H1 (cell line): ENCODE measurements around the gene KCNC3. TPM values are rescaled to one million over a fixed set of nuclear protein-coding genes. Genes with fewer than 3 reads are reported as not detected.

ENCODE experiments used
- CTCF ChIA-PET: fragments of 300-600 bp; sonication (Branson Sonifier 250); formaldehyde crosslinking; loops from one replicate; lab custom pipeline; 2021; ENCODE audit not compliant: partially characterized antibody; lab: Charles Lee
- POLR2A ChIA-PET: fragments of 300-600 bp; sonication (Branson Sonifier 250); formaldehyde crosslinking; loops from one replicate; lab custom pipeline; 2021; ENCODE audit warnings: inconsistent platforms; ENCODE audit not compliant: partially characterized antibody; lab: Charles Lee
- DNase-seq, 2 experiments: peaks; one replicate each; pipeline versions ENCODE4 v3.0.0 to v3.0.0-alpha.2; 2010 to 2022; ENCODE audit warnings: low spot score in 2 of 2, low read depth in 1 of 2, mixed read lengths in 1 of 2
- FAIRE-seq: peaks from 2 replicates; lab custom pipeline; 2011; peaks lifted over from hg19 to GRCh38; lab: Jason Lieb, UNC
- H2AFZ ChIP-seq: 2 replicates; pipeline ENCODE4 v1.8.1; 2012; ENCODE audit warnings: low read length, inconsistent platforms
- H2AK5ac ChIP-seq: 2 replicates; pipeline ENCODE4 v1.6.1; 2013; ENCODE audit warnings: low read depth, low read length
- H2BK120ac ChIP-seq: replicated peaks from 2 replicates; pipeline ENCODE3; 2013; ENCODE audit warnings: low read depth, low read length, inconsistent platforms
- H2BK12ac ChIP-seq: 2 replicates; pipeline ENCODE4 v1.6.1; 2013; ENCODE audit warnings: low read depth, low read length
- H2BK15ac ChIP-seq: 2 replicates; pipeline ENCODE4 v1.6.1; 2013; ENCODE audit warnings: low read length
- H2BK20ac ChIP-seq: 2 replicates; pipeline ENCODE4 v1.6.1; 2013; ENCODE audit warnings: low read length
- H2BK5ac ChIP-seq: 2 replicates; pipeline ENCODE4 v1.6.1; 2013; ENCODE audit warnings: low read depth, low read length
- H3K14ac ChIP-seq: 2 replicates; pipeline ENCODE4 v1.6.1; 2013; ENCODE audit warnings: inconsistent platforms; ENCODE audit not compliant: insufficient read length
- H3K18ac ChIP-seq: 2 replicates; pipeline ENCODE4 v1.6.1; 2013; ENCODE audit warnings: low read length; ENCODE audit errors: extremely low read depth
- H3K23ac ChIP-seq: 2 replicates; pipeline ENCODE4 v1.6.1; 2013; ENCODE audit warnings: inconsistent platforms; ENCODE audit not compliant: insufficient read length
- H3K23me2 ChIP-seq: 2 replicates; pipeline ENCODE4 v1.6.1; 2013; ENCODE audit warnings: low read depth, low read length
- H3K27ac ChIP-seq: 2 replicates; pipeline ENCODE4 v1.6.1; 2011; ENCODE audit warnings: low read depth, low read length, inconsistent platforms
- H3K27me3 ChIP-seq, 4 experiments: replicated peaks in 1 of 4; 1 replicate in 1 of 4; 2 replicates in 3 of 4; pipeline versions ENCODE4 v1.6.1 to v1.8.1; 2011 to 2013; ENCODE audit warnings: low read length in 3 of 4, mild to moderate bottlenecking in 3 of 4, inconsistent platforms in 2 of 4, mixed read lengths in 2 of 4, moderate library complexity in 1 of 4; ENCODE audit not compliant: control insufficient read depth in 3 of 4, insufficient read depth in 3 of 4; ENCODE audit errors: extremely low read depth in 1 of 4
- H3K36me3 ChIP-seq, 4 experiments: 2 replicates each; pipeline versions ENCODE4 v1.6.1 to v1.8.1; 2011 to 2013; ENCODE audit warnings: mild to moderate bottlenecking in 4 of 4, low read length in 3 of 4, moderate library complexity in 2 of 4, control low read depth in 1 of 4, inconsistent platforms in 1 of 4; ENCODE audit not compliant: insufficient read depth in 4 of 4, control insufficient read depth in 2 of 4
- H3K4ac ChIP-seq: replicated peaks from 2 replicates; pipeline ENCODE3; 2013; ENCODE audit warnings: low read length, low read depth, mixed read lengths, inconsistent platforms; ENCODE audit not compliant: insufficient read length
- H3K4me1 ChIP-seq, 4 experiments: replicated peaks in 1 of 4; 1 replicate in 1 of 4; 2 replicates in 3 of 4; pipeline versions ENCODE4 v1.6.1 to v1.8.1; 2011 to 2013; ENCODE audit warnings: low read length in 3 of 4, inconsistent platforms in 2 of 4, mixed read lengths in 1 of 4; ENCODE audit not compliant: insufficient read depth in 4 of 4, control insufficient read depth in 3 of 4
- H3K4me2 ChIP-seq, 2 experiments: 2 replicates each; pipeline versions ENCODE4 v1.6.1 to v1.8.1; 2011 to 2013; ENCODE audit warnings: low read depth in 2 of 2, low read length in 2 of 2, control low read depth in 1 of 2, inconsistent platforms in 1 of 2, mild to moderate bottlenecking in 1 of 2; ENCODE audit not compliant: insufficient read depth in 1 of 2
- H3K4me3 ChIP-seq, 4 experiments: fragments of 200-600, 300-600 bp in 1 of 4; sonication (generic), shearing (Covaris generic), sonication (Bioruptor Twin) in 1 of 4; 2 replicates each; pipeline versions ENCODE4 v1.5.1 to v1.8.1; 2011 to 2016; ENCODE audit warnings: low read length in 4 of 4, low read depth in 3 of 4, control low read depth in 2 of 4, inconsistent platforms in 2 of 4, mild to moderate bottlenecking in 2 of 4, mixed read lengths in 1 of 4, moderate library complexity in 1 of 4; ENCODE audit not compliant: insufficient read depth in 2 of 4; ENCODE audit errors: extremely low read depth in 1 of 4
- H3K56ac ChIP-seq: replicated peaks from 2 replicates; pipeline ENCODE3; 2013; ENCODE audit warnings: low read depth, mild to moderate bottlenecking, mixed read lengths, low read length, inconsistent platforms; ENCODE audit not compliant: insufficient read length
- H3K79me1 ChIP-seq: 2 replicates; pipeline ENCODE4 v1.6.1; 2013; ENCODE audit warnings: low read depth, low read length, control low read depth
- H3K79me2 ChIP-seq, 2 experiments: 2 replicates each; pipeline versions ENCODE4 v1.6.1 to v1.8.1; 2012 to 2013; ENCODE audit warnings: low read length in 2 of 2, mild to moderate bottlenecking in 2 of 2, inconsistent platforms in 1 of 2; ENCODE audit not compliant: insufficient read depth in 2 of 2, control insufficient read depth in 1 of 2
- H3K9ac ChIP-seq, 4 experiments: replicated peaks in 1 of 4; 1 replicate in 1 of 4; 2 replicates in 3 of 4; pipeline versions ENCODE4 v1.6.1 to v1.8.1; 2011 to 2013; ENCODE audit warnings: low read depth in 3 of 4, low read length in 3 of 4, control low read depth in 2 of 4, mild to moderate bottlenecking in 2 of 4, moderate library complexity in 2 of 4, inconsistent platforms in 1 of 4; ENCODE audit errors: extremely low read depth in 1 of 4
- H3K9me3 ChIP-seq, 2 experiments: 2 replicates each; pipeline versions ENCODE4 v1.6.1 to v1.8.1; 2012 to 2013; ENCODE audit warnings: mild to moderate bottlenecking in 2 of 2, moderate library complexity in 2 of 2, control low read depth in 1 of 2, inconsistent platforms in 1 of 2, low read depth in 1 of 2, low read length in 1 of 2, mixed read lengths in 1 of 2; ENCODE audit not compliant: insufficient read depth in 2 of 2
- H4K20me1 ChIP-seq, 2 experiments: replicated peaks in 1 of 2; 2 replicates each; pipeline versions ENCODE3 to v1.8.1; 2011 to 2013; ENCODE audit warnings: inconsistent platforms in 2 of 2, low read length in 2 of 2, mild to moderate bottlenecking in 1 of 2; ENCODE audit not compliant: insufficient read depth in 2 of 2, control insufficient read depth in 1 of 2
- H4K5ac ChIP-seq: 2 replicates; pipeline ENCODE4 v1.6.1; 2013; ENCODE audit warnings: low read length, low read depth, mixed read lengths, inconsistent platforms; ENCODE audit not compliant: insufficient read length
- H4K8ac ChIP-seq: 2 replicates; pipeline ENCODE4 v1.8.0; 2013; ENCODE audit warnings: mild to moderate bottlenecking, moderate library complexity, low read length, inconsistent platforms; ENCODE audit not compliant: insufficient read depth; ENCODE audit errors: extremely low read depth
- H4K91ac ChIP-seq: replicated peaks from 2 replicates; pipeline ENCODE3; 2013; ENCODE audit warnings: low read length, mixed read lengths, inconsistent platforms; ENCODE audit not compliant: insufficient read length
- GTF2F1 ChIP-seq: IDR thresholded peaks from 2 replicates; pipeline ENCODE4 v1.6.1; 2012; ENCODE audit warnings: low read depth, low read length, improper control_type of control experiment, borderline replicate concordance
- MAX ChIP-seq: IDR thresholded peaks from 2 replicates; pipeline ENCODE4 v1.6.1; 2012; ENCODE audit warnings: inconsistent platforms
- SRF ChIP-seq: IDR thresholded peaks from 2 replicates; pipeline ENCODE4 v1.6.1; 2011; ENCODE audit warnings: mild to moderate bottlenecking, low read depth, low read length, moderate library complexity
- WGBS, 2 experiments: shearing (Covaris generic) in 1 of 2; methylation state at CpG; one replicate each; pipeline versions ENCODE4 v1.1.6 to v1.1.7; 2013 to 2015; ENCODE audit warnings: low lambda C conversion rate in 2 of 2, mixed read lengths in 2 of 2, inconsistent platforms in 1 of 2, low coverage in 1 of 2, missing lambda C conversion rate in 1 of 2; ENCODE audit not compliant: insufficient replicate concordance in 2 of 2, insufficient coverage in 1 of 2, insufficient read length in 1 of 2; ENCODE audit errors: extremely low coverage in 1 of 2, missing lambda C conversion rate in 1 of 2; 5-methylcytosine and 5-hydroxymethylcytosine counted together
- polyA plus RNA-seq, 7 experiments: library from polyadenylated mRNA; depleted of rRNA in 3 of 7; stranded (reverse) in 5 of 7; unstranded in 2 of 7; fragments of >200 nt in 5 of 7; fragments of 200-250 nt in 2 of 7; gene quantifications; 1 replicate in 5 of 7; 2 replicates in 1 of 7; 4 replicates in 1 of 7; pipeline versions ENCODE4 v1.2.1 to v1.2.3, GENCODE V29; 2011 to 2013; ENCODE audit warnings: missing spikeins in 2 of 7, mixed read lengths in 2 of 7
- total RNA-seq: library from RNA; stranded (reverse); fragmentation: NEBNext Ultra II Directional; extraction: Animal tissue kit (Norgen Biotek cat#: 25700); gene quantifications from 2 replicates; pipeline ENCODE4 v1.2.1, GENCODE V29; 2021

Gene KCNC3
- total and polyA plus RNA-seq, 2 of the 8 experiments (the other 6 are each of a cell fraction or from before 2014, with no cell fraction given): 3.9 to 7.2 TPM

DNA sequence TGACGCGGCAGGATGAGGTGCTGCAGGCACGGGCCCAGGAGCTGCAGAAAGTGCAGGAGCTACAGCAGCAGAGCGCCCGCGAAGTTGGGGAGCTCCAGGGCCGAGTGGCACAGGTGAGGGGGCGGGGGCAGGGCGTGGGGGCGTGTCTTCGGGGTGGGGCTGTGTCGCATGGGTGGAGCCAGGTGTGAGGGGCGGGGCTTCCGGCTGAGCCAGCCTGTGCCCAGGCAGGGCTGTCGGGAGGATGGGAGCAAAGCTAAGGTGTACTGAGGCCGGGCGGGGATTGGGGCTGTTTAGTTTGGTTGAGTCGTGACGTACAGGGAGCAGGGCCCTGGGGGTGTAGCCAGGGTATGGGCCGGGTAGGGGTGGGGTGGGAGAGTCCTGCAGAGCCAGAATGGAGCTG is 62.3 kb downstream of the KCNC3 start:
- no peak overlapping the region for H3K56ac ChIP-seq
- no peak overlapping the region for H3K23ac ChIP-seq
- H3K23me2 ChIP-seq: no peaks in the 10 kb centered on the region
- no peak overlapping the region for H2BK15ac ChIP-seq
- peaks cover 0 to 6% (median 0%) of the 10 kb centered on the region in 4 experiments; a peak in 1 of 7 replicates for H3K4me1 ChIP-seq
- H3K79me1 ChIP-seq: no peaks in the 10 kb centered on the region
- H4K20me1 ChIP-seq: peaks cover 0 to 1% of the 10 kb centered on the region in 2 experiments
- no peak overlapping the region for H2BK5ac ChIP-seq
- POLR2A ChIA-PET: interaction anchor here (0.6 to 1.5 kb wide), 8 partner anchors 10 to 67 kb away, joined by 3 to 6 read pairs (median 3); no protein-coding TSS in a partner anchor
- no peaks in the 10 kb centered on the region for H3K9me3 ChIP-seq
- peaks cover 0 to 16% (median 5%) of the 10 kb centered on the region in 4 experiments; a peak in 5 of 8 replicates for H3K36me3 ChIP-seq
- H2AFZ ChIP-seq: peak overlapping the region; percentile 14; the same call in 1 of the 2 replicates
- H3K9ac ChIP-seq: no peak overlapping the region
- H4K5ac ChIP-seq: peak overlapping the region; percentile 47
- H4K8ac ChIP-seq: 0 out of 2 replicates have a peak overlapping the region, but pooled peaks have one; percentile 3
- TF ChIP-seq SRF (peak; percentile 8; the same call in 1 of the 2 replicates), MAX (peak; percentile 22; the same call in 1 of the 2 replicates), GTF2F1 (no peak)
- TF ChIP-seq, all 59 proteins: peak for 2
- H3K79me2 ChIP-seq: no peaks in the 10 kb centered on the region
- 15% methylated on average over 12 of the region's 20 CpGs; no CpG with 5 or more reads in 1 of the 2 experiments for WGBS, 2 experiments
- no peak overlapping the region for H2BK120ac ChIP-seq
- no peaks in the 10 kb centered on the region for H3K27me3 ChIP-seq
- H4K91ac ChIP-seq: no peak overlapping the region
- H3K4me2 ChIP-seq: peak overlapping the region; percentile 40 to 51
- DNase-seq (peak; percentile 84 to 97), FAIRE-seq (no peak)
- H3K14ac ChIP-seq: no peak overlapping the region
- H3K18ac ChIP-seq: peak overlapping the region; percentile 72; the same call in 1 of the 2 replicates
- H2BK20ac ChIP-seq: no peak overlapping the region
- no peak overlapping the region for H3K27ac ChIP-seq
- H3K4ac ChIP-seq: peak overlapping the region; percentile 21
- peak overlapping the region in 1 of 4 experiments; percentile 15; a peak in 1 of 8 replicates for H3K4me3 ChIP-seq
- H2BK12ac ChIP-seq: no peak overlapping the region
- no peak overlapping the region for H2AK5ac ChIP-seq
- CTCF ChIA-PET: interaction anchor here (0.7 to 7.8 kb wide), 12 partner anchors 11 to 119 kb away, joined by 3 to 51 read pairs (median 4); no protein-coding TSS in a partner anchor
